ENCODE data around the gene AGTPBP1.

AGTPBP1 gene

DNA sequence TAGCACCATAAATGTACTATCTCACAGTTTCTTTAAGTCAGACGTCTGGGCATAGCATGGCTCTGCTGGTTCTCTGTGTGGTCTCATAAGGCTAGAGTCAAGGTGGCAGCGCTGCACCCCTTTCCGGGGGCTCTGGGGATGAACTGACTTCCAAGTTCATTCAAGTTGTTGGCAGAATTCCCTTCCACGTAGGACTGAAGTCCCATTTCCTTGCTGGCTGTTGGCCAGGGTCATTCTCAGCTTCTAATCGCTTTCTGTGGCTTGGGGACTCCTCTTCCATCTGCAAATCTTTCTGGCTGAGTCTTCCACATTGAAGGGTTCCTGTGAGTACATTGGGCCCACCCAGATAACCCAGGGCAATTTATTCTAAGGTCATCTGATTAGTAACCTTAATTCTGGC lies 211.0 kb downstream of the AGTPBP1 start:
- no peak for TF ChIP-seq CTCF (IDR thresholded peaks at IDR 0.05; ENCODE audit: low read depth, low read length, missing control alignments)
- H3K4me3 ChIP-seq (replicated peaks; ENCODE audit: low read depth, low read length), result no peak overlapping the region
- DNase-seq (ENCODE audit: extremely low read depth, low read depth), result no peak

- H3K4me3 ChIP-seq (replicated peaks; ENCODE audit: low read depth, low read length), result no peak overlapping the region
- DNase-seq (ENCODE audit: extremely low read depth, low read depth), result no peak
- TF ChIP-seq CTCF (IDR thresholded peaks at IDR 0.05; ENCODE audit: low read depth, low read length, missing control alignments), result no peak
Observed at GRCh38 chr9:85528607-85529006, 213.1 kb downstream of the AGTPBP1 start.

DNA sequence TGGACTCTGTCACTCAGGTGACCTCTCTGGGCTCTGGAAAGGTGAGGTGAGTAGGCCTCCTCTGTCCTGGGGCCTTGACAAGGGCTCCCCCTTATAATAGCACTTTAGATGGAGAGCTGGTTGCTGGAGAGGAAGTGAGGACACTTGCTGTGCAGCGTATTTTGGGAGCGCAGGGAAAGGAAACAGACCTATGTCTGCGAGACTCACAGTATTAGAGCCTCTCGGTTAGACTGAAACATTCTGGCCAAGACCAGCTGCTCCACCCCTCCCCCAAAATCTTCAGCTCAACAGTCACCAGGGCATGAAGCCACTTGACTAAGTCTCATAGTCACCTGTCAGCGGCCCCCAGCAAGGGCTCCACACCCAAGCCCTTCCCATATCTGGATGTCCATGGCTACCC lies 213.6 kb downstream of the AGTPBP1 start:
- no peak for DNase-seq (ENCODE audit: extremely low read depth, low read depth)
- no peak for TF ChIP-seq CTCF (IDR thresholded peaks at IDR 0.05; ENCODE audit: low read depth, low read length, missing control alignments)
- no peak overlapping the region for H3K4me3 ChIP-seq (replicated peaks; ENCODE audit: low read depth, low read length)

DNA sequence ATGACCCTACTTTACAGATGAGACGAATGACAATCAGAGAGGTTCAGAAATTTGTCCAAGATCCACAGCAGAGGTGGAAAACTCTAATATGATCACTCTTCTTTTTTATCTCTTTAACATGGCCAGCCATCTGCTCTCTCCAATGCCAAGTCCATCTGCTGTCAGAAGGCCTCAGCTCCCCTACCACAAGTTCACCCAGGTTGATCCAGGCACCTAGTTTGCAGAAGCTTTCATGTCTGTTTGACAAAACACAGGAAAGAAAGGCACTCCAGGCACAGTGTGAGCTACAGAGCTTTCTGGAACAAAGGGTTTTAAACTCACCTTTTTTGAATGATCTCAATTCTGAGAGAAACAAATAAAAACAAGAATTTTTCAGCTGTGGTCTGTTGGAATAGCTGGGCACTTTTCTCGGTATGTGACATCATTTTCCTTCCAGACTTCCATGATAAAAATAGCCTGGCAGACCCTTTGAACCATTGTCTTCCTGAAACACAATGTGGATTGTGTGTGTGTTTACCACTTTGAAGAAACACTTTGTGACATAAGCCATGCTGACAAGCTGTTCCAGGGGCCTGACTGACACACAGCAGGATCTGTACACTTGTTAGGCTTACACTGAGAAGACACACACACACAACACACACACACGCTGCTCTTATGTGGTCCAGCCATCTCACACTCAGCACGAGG lies 214.3 kb downstream of the AGTPBP1 start:
- no peak for TF ChIP-seq CTCF (IDR thresholded peaks at IDR 0.05; ENCODE audit: low read depth, low read length, missing control alignments)
- no peak for DNase-seq (ENCODE audit: extremely low read depth, low read depth)
- H3K4me3 ChIP-seq (replicated peaks; ENCODE audit: low read depth, low read length), result no peak overlapping the region

GRCh38 chr9:85524531-85524930 lies 217.2 kb downstream of the AGTPBP1 start:
- DNase-seq (ENCODE audit: extremely low read depth, low read depth), result no peak
- H3K4me3 ChIP-seq (replicated peaks; ENCODE audit: low read depth, low read length), result no peak overlapping the region
- no peak for TF ChIP-seq CTCF (IDR thresholded peaks at IDR 0.05; ENCODE audit: low read depth, low read length, missing control alignments)

GRCh38 chr9:85523202-85523601 lies 218.6 kb downstream of the AGTPBP1 start:
- TF ChIP-seq CTCF (IDR thresholded peaks at IDR 0.05; ENCODE audit: low read depth, low read length, missing control alignments), result no peak
- H3K4me3 ChIP-seq (replicated peaks; ENCODE audit: low read depth, low read length), result no peak overlapping the region; the same call in 1 of the 2 replicates
- no peak for DNase-seq (ENCODE audit: extremely low read depth, low read depth)

Measured in HFF-Myc (cell line).